Esophagus muscularis mucosa (tissue), 4 donors: ENCODE data around the gene CAPN7.

Experiments used
- CTCF ChIP-seq, 3 experiments: fragments of 200-600 bp in 2 of 3; fragments of 450-650 bp in 1 of 3; sonication (generic) in 2 of 3; IDR thresholded peaks; one replicate each; pipeline ENCODE4 v1.5.1; 2017 to 2019; ENCODE audit warnings: antibody characterized with exemption in 3 of 3, mild to moderate bottlenecking in 2 of 3, moderate library complexity in 1 of 3
- EP300 ChIP-seq: sonication (generic); formaldehyde crosslinking; IDR thresholded peaks from one replicate; pipeline ENCODE4 v1.6.1; 2017; ENCODE audit warnings: antibody characterized with exemption
- POLR2A ChIP-seq: fragments of 450-650 bp; IDR thresholded peaks from one replicate; pipeline ENCODE4 v1.6.1; 2017; ENCODE audit warnings: antibody characterized with exemption, moderate library complexity, mild to moderate bottlenecking, low read depth

GRCh38 chr3:15279671-15280402 is 73.8 kb downstream of the CAPN7 start:
- TF ChIP-seq CTCF (IDR thresholded peaks at IDR 0.05) (no peak), POLR2A (no peak), EP300 (no peak)
